Measurements from ENCODE around the gene GH1.

Gene GH1

DNA sequence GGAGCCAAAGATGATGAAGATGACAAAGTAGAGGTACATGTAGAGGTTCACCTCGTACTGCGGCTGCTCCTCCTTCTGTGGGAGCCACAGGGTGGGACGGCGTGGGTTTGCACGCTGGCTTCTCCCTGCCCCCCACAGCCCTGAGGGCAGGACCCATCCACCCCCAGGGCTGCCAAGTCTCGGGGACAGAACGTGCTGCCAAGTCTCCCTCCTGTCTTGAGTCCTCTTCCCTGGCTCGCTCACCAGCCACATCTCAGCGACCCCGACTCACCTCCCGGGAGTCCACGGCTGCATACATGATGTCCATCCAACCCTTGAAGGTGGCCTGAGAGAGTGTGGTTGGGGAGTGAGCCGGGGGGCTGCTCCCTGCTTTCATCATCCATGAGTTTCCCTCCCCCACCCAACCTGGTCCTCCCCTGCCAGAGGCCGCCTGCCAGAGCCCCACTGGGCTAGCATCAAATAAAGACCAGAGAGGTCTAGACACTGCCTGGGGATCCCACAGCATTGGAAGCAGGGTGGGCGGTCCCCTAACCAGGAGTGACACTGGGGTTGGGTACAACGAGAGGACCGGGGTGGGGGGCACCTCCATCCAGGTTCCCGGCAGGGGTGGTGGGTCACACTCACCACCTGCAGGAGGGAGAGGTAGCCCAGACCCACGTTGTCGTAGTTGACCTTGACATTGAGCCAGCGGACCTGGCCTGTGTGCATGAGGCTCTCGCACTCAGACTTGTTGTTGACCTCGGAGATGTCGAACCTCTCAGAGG lies 26.3 kb upstream of the GH1 start:
- DNase-seq (ENCODE audit: low read depth in 3 of 3): no peak

DNA sequence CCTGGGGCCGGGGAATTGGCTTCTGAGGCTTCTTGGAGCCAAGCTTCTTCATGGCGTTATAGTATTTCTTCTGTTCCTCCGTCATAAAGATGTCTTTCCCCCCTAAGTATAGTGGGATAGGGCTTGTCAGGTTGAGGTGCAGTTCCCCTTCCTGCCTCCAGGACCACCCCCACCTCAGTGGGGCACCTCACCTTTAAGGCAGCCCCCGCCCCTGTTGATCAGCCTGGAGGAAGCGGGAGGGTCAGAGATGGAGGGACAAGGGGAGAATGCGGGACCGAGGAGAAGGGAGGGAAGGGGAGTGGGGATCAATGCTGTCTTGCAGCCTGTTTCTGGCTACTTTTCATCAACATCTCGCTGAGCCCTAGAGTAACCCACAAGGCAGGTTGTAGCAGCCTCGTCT lies 25.1 kb upstream of the GH1 start:
- no peak for DNase-seq (ENCODE audit: low read depth in 3 of 3)

DNA sequence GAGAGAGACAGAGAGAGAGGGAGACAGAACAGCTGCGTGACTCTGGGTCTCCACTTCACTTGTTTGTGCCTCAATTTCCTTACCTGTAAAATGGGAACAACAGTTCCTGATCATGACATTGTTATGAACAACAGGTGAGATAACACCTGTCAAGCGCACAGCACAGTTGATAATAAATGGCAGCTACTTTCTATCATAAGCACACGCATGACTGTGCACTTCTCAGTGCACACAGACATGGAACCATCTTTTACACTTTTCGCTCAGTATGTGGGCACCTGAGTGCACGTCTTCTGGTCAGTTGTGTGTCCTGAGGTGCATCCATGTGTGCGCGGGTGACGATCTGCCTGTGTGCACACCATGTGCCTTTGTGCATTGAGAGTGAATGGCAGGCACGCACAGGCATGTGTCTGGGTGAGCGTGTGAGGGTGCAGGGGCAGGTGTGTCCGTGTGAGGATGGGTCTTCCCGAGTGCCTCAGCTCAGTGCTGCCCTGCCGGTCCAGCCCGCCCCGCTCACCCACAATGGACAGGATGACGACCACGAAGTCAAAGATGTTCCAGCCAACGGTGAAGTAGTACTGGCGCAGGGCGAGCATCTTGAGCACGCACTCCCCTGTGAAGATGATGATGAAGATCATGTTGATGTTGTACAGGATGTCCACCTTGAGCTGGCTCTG lies 23.8 kb upstream of the GH1 start:
- no peak for DNase-seq (ENCODE audit: low read depth in 3 of 3)

DNA sequence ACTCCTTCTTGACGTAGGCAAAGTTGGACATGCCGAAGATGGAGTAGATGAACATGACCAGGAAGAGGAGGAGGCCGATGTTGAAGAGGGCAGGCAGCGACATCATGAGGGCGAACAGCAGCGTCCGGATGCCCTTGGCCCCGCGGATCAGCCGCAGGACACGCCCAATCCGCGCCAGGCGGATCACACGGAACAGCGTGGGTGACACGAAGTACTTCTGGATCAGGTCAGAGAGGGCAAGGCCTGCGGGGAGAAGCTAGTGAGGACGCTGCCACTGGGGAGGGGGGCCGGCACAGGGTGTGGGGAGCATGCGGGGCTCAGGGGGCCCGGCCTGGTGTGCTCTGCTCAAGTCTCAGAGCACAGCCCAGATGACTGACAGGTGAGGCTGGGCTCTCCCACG lies 23.1 kb upstream of the GH1 start:
- no peak for DNase-seq (ENCODE audit: low read depth in 3 of 3)

DNA sequence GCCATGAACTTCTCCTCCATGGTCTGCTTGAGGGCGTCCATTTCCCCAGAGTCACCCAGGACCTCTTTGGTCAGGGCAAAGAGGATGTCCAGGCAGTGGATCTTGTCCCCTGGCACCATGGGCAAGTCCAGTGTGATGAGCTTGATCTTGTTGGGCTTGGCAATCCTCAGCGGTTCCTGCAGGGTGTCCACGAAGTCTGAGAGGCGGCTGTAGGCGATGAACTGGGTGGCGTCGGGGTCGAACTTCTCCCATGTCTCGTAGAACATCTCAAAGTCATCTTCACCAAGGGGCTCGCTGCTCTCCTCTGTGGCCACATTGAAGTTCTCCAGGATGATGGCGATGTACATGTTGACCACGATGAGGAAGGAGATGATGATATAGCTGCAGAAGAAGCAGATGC lies 22.5 kb upstream of the GH1 start:
- no peak for DNase-seq (ENCODE audit: low read depth in 3 of 3)

DNA sequence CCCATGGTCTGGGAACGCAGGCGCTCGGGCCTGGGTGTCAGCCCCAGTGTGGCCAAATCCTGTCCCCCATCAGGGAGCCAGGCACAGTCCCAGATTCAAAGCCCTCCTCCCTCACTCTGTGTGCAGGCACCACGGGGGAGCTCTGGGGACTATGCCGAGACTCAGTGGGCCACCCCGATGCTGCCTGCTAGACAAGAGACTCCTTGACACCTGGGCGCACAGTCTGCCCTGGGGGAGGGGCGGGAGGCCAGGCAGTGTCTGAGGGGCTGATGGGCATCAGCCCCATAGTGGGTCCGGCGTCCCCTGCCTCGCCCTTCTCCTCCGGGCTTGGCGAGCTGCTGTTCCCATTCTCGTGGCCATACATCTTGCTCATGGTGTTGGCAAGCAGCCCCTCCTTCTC lies 21.9 kb upstream of the GH1 start:
- no peak for DNase-seq (ENCODE audit: low read depth in 3 of 3)

DNA sequence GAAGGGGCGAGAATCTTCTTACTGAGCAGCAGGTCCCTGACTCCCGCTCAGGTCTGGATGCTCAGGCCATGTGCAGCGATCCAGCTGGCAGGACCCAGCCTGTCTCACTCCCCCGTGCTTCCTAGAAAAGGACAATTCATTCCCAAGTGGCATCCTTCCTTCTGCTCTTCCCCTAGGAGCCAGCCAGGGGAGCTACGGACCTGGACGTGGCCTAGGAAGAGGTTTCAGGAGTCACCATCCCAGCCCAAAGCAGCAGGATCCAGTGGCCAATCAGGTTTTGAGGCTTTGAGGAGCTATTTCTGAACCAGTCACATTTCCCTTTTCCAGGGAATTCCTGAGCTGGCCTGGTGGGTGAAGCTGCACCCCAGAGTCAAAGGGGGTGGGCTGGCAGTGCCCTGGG lies 21.2 kb upstream of the GH1 start:
- no peak for DNase-seq (ENCODE audit: low read depth in 3 of 3)

DNA sequence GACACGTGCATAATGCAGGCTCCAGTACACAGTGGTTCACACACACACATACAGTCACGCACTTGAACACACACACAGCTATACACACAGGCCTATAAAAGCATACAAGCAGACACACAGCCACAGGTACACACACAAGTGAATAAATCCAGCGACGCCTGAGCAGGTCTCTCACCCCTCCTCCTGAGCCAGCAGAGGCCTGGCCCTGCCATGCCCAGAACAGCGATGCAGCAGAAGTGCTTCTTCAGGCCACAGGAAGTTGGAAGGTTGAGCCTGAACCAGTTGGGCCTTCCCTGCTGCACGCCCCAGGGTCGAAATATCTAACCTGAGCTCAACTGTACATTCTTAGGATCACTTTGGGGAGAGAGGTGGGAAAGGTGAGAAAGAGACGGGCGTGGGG lies 20.8 kb upstream of the GH1 start:
- DNase-seq (ENCODE audit: low read depth in 3 of 3): no peak

DNA sequence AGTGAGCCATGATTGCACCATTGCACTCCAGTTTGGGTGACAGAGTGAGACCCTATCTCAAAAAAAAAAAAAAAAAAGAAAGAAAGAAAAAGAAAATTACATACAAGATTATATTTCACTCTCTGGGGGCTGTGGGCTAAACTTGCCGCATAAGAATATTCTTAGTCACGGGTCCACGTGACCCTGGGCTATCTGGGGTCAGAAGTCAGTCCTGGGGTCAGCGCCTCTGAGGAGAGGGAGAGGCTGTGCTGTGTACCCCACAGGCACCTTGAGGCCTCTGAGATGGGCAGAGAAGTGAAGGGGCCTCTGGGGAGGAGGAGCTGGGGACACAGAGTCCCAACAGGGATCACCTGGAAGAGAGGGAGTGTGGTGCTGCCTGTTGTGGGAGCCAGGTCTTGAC lies 19.3 kb upstream of the GH1 start:
- DNase-seq (ENCODE audit: low read depth in 3 of 3): no peak

DNA sequence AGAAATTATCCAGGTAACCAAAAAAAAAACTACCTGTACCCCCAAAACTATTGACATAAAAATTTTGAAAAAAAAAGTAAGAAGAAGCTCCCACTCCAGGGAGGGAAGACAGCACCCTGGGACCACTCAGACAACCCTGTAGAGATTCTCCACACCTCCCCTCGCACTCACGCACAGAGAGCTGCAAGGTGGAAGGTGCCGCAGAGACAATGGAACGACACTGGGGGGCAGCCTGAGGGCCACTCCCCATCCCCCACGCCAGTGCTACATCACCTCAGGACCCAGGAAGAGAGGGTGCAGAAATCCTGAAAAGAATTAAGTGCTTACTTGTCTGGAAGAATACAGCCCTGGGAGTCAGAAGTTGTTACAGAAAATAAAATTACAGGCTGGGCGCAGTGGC lies 18.7 kb upstream of the GH1 start:
- no peak for DNase-seq (ENCODE audit: low read depth in 3 of 3)

DNA sequence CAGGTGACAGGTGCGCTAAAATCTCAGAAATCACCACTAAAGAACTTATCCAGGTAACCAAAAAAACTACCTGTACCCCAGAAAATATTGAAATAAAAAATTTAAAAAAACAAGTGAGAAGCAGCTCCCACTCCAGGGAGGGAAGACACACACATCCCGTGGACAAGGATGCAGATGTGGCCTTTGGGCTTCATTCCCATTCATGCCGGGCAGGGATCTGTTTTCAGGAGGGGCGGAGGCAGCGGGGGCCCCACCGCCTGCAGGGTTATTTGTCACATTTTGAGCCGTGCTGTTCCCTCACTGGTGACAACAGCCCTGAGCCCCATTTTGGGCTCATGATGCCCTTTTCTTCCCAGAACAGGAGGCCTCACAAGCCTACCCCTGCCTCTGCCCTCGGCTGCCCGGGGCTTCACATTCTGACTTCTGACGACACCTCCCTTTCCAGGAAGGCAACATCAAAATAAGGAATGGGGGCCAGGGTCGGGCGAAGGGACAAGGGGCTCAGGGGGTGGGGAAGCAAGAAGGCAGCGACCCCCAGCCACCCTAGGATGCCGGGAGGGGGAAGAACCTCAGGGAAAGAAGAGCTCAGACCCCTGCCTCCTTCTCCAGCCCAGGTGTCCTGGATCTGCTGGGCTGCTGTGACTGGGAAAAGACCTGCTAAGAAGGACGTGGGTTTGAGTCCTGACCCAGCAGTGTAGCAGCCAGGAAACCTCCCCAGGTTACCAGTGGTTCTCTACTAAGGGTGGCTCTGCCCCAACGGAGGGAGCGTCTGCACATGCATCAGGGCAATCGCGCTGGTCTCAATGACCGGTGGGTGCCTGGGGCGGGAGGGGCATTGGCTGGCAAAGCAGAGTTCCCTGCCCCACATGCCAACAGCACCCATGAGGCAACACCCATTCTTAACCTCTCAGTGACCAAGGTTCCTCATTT lies 15.8 kb upstream of the GH1 start:
- no peak for DNase-seq (ENCODE audit: low read depth in 3 of 3)

DNA sequence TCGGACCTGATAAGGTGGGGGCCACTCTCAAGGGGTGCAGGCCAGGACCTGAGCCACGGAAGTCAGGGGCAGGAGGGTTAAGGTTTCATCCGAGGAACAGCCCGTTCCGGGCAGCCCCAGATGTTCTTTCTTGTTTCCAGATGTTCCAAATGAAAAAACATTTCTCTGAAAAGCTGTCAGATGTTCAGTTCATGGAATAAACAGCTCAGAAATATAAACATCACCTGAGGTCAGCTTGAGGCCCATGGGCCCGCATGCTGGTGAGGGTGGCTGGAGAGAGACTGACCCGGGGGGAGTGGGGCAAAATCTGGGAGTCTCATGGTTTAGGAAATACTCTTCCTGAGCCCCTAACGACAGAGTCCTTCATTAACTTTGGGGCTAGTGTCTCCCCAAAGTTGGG lies 15.0 kb upstream of the GH1 start:
- DNase-seq (ENCODE audit: low read depth in 3 of 3): no peak

DNA sequence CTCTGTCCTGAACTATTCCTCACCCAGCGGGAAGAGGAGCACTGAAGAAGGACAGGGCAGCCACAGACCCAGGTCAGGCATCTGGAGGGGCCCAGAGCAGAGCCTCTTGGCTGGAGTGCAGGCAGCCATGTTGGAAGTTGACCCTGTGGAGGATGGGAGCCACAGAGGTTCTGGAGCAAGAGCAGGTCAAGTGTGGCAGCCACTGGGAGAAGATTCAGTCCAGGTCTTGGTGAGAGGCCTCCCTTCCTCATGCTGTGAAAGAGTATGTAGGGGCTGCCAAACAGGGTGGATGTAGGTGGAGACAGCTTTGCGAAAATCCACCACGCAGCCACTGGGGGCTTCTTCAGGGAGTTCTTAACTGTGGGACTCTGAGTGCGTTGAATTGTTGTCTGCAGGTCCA lies 14.1 kb upstream of the GH1 start:
- no peak for DNase-seq (ENCODE audit: low read depth in 3 of 3)

DNA sequence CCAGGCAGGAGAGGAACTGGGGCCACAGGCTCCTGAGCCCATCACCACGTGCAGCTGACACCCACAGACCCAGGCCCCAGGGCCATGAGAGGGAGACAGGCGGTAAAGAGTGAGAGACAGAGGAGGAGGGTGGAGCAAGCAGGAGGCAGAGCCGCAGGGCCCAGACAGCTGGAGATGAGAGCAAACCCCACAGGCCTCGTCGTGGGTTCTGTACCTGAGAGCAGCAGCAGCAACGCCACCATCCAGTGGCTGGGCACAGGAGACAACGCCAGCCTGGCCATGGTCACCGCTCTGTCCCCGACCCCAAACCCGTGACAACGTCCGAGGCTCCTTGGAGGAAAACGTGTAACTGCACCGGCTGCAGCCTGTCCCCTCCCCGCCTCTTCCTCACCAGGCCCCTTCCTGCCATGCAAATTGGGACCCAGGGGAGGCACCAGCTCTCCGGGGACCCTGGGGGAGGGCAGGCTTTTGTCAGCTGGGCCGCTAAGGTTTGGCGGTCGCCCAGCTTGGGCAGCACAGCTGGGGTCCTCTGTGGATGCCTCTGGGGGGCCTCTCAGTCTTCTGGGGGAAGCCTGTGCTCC lies 13.4 kb upstream of the GH1 start, which contains the start of gene CD79B:
Gene CD79B (minus strand): TSS at position 351 of the 581 bp plus-strand sequence. CDS start 70 bp downstream, at position 281.
- DNase-seq (ENCODE audit: low read depth in 3 of 3): peak in 1 of 3 experiments; percentile 11

DNA sequence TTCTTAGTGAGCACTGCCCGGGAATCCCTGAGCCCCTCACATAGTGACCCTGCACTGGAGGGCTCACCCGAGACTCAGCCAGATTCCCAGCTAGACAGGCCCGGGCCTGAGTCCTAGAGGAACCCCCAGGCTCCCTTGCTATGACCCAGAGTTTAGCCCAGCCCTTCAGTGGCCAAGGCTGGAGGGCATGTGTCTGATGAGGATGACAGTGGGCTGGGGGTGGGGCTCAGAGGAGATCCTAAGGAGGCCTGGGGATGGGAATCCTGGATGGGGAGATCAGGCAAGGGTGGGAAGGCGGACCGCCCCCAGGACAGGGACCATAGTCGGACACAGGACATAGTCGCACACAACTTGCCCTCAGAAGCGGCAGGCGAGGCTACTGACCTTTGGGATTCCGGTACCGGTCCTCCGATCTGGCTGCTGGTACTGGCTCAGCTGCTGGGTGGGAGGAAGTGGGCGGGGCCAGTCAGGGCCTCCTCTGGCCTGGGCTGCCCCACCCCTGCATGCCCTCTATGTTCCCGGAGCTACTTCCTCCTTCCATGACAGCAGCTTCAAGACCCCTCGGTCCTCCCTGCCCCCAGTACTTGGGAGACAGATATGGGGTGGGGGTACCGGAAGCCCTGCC lies 12.4 kb upstream of the GH1 start:
- DNase-seq (ENCODE audit: low read depth in 3 of 3): peak in 2 of 3 experiments; percentile 32 to 33

DNA sequence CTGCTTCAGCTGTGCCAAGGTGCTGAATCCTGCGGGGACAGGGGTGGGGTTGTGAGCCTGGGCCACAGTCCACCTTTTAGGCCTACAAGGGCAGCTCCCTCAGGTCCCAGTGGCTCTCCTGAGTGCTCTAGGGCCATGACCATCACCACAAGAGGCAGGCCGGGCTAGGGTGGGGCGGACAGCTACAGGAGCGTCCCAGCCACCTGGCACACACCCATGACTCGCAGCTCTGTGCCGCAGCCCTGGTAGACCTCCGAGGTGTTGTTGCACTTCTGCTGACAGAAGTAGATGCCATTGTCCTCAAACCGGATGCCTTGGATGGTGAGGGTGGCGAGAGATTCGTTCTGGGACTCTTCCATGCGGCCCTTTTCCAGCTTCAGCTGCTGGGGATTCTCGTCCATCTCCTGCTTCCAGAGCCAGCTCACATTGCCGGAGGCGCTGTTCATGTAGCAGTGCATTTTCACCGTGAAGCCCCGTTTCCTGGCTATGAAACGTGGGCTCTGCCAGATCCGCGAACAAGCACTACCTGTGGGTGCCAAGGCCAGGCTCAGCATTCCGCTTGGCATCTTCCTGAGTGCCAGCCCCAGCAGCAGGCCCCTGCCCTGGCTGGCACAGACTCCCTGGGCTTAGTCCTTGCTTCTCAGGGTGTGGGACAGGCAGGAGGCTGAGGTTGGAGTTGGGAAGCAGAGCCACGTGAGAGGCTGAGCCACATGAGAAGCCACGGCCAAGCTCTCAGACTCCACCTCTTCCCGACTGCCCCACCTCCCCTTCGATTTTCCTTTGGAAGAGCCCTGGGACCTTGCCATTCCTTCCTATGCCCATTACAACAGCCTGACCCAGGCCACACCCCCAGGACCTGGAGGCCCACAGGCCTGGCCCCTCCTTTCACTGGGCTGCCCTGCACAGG lies 11.5 kb upstream of the GH1 start:
- DNase-seq (ENCODE audit: low read depth in 3 of 3): no peak

DNA sequence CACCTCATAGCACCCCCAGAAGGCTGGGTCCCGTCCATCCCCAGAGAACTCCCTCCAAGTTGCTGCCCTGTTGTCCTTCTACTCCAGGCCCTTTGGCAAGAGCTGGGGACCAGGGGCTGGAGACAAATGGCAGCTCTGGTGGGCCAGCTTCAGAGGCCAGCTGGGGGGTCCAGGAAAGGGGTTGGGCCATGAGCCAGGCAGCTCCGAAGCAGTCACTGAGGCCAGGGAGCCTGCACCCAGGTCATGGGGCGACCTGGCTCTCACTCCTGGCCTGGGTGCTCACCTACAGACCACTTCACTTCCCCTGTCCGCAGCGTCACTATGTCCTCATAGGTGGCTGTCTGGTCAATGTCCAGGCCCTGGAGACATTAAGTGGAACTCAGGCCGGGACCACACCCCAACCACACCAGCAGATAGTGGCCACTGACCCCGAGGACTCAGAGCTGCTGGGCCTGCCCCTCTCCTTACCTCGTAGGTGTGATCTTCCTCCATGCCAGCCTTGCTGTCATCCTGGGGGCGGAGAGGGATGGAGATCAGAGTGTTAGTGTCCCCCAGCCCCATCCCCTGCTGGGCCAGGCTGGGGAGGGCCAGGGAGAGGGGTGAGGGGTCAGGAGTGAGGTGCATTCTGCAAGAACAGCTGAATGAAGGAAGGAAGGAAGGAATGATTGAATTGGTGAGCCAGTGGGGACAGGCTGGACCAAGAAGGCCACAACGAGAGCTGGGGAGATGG lies 10.5 kb upstream of the GH1 start:
- DNase-seq (ENCODE audit: low read depth in 3 of 3): no peak

DNA sequence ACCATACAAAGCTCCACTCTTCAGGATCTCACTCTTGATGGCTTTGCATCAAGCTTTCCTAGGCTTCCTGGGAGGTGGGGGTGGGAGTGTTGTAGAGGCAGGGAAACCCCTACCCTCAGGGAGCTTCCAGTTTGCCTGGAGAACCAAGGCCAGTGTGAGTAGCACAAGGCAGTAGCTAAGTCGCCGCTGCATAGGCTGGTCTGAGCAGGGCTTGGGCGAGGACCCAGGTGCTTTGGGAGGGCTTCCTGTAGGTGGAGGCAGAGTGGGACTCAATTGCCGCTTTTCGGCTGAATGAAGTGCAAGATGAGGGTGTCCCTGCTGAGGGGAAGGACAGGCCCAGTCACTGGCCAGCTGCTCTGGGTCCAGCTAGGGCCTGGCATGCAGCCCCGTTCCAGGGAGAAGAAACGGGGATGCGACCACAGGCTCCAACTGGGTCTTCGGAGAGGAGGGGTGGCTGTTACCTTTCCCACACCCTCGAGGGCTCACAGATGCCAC lies 9.6 kb upstream of the GH1 start:
- no peak for DNase-seq (ENCODE audit: low read depth in 3 of 3)

DNA sequence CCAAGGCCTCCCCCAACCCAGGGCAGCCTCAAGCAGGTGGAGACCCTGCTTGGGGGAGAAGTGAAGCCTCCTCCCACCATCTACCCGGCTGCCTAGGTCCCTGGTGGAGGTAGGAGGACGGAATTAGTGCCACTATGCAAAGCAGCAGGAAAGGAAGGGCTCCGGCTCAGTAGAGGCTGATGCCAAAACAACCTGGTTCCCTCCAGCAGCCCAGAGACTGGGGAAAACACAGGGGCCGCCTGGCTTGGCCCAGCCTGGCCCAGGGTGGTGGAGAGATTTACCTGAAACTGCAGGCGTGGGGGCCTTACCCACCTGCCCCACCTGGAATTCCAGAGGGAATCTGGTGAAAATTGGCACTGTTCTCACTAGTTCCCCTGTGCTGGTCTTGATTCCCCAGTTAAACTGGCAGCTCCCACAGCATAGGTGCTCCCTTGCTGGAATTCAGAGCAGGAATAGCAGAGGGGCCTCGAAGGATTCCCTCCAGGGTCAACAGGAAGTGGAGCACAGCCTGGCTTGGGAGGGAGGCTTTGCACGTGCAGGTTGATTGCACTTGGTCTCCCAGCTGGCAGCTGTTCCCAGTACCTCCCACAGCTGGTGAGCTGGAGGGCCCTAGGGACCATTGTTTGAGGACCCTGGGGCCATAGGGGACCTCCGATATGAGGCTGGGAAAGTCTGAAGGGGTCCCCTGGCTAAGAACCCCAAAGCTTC lies 9.0 kb upstream of the GH1 start:
- no peak for DNase-seq (ENCODE audit: low read depth in 3 of 3)

Data from stimulated activated CD4-positive, alpha-beta T cell treated with anti-CD3 and anti-CD28 coated beads, TNF-alpha, amount 100 ng/mL, for 4 hours (primary cell).